Liver (tissue), 9 donors: ENCODE measurements around the gene OSBP2. TPM values are rescaled to one million over a fixed set of nuclear protein-coding genes. Genes with fewer than 3 reads are reported as not detected.
A peak's percentile ranks its signal among the peaks of the same experiment; 100 is the strongest.

Experiments used
- DNase-seq: peaks from one replicate; pipeline ENCODE4 v3.0.0-alpha.2; 2017; ENCODE audit warnings: low spot score
- H3K27ac ChIP-seq, 2 donors: one replicate each; pipeline ENCODE4 v1.7.0; 2013; ENCODE audit warnings: inconsistent platforms in 2 of 2, low read length in 2 of 2, control low read depth in 1 of 2, low read depth in 1 of 2, mild to moderate bottlenecking in 1 of 2
- H3K27me3 ChIP-seq, 4 donors: one replicate each; pipeline versions ENCODE4 v1.6.1 to v1.7.0; 2013; ENCODE audit warnings: low read length in 3 of 4, inconsistent platforms in 1 of 4, mild to moderate bottlenecking in 1 of 4, moderate library complexity in 1 of 4; ENCODE audit not compliant: control insufficient read depth in 4 of 4, insufficient read depth in 4 of 4
- H3K36me3 ChIP-seq, 4 donors: one replicate each; pipeline versions ENCODE4 v1.6.1 to v1.7.0; 2013; ENCODE audit warnings: low read length in 3 of 4, mild to moderate bottlenecking in 3 of 4, low read depth in 1 of 4, moderate library complexity in 1 of 4; ENCODE audit not compliant: control insufficient read depth in 4 of 4, insufficient read depth in 3 of 4
- H3K4me1 ChIP-seq, 4 donors: one replicate each; pipeline versions ENCODE4 v1.6.1 to v1.7.0; 2013; ENCODE audit warnings: low read length in 3 of 4, mild to moderate bottlenecking in 3 of 4, moderate library complexity in 1 of 4; ENCODE audit not compliant: control insufficient read depth in 4 of 4, insufficient read depth in 4 of 4
- H3K4me3 ChIP-seq, 3 donors: one replicate each; pipeline versions ENCODE4 v1.6.1 to v1.7.0; 2013; ENCODE audit warnings: low read length in 3 of 3, control low read depth in 1 of 3, low read depth in 1 of 3, mild to moderate bottlenecking in 1 of 3
- H3K9ac ChIP-seq, 2 donors: one replicate each; pipeline ENCODE4 v1.7.0; 2013; ENCODE audit warnings: low read length in 2 of 2, mild to moderate bottlenecking in 2 of 2, moderate library complexity in 2 of 2, control low read depth in 1 of 2, low read depth in 1 of 2
- H3K9me3 ChIP-seq, 4 donors: one replicate each; pipeline versions ENCODE4 v1.6.1 to v1.7.0; 2013; ENCODE audit warnings: low read length in 3 of 4; ENCODE audit not compliant: control insufficient read depth in 4 of 4
- EGR1 ChIP-seq, 2 donors: IDR thresholded peaks; 2 replicates each; pipeline ENCODE4 v1.6.1; 2016 to 2018; ENCODE audit warnings: antibody characterized with exemption in 2 of 2, low read depth in 2 of 2
- FOXA1 ChIP-seq: IDR thresholded peaks from 2 replicates; pipeline ENCODE4 v1.6.1; 2016; ENCODE audit warnings: antibody characterized with exemption
- HNF4A ChIP-seq, 2 donors: conservative IDR thresholded peaks; 2 replicates each; pipeline ENCODE4 v1.6.1; 2016; ENCODE audit warnings: antibody characterized with exemption in 2 of 2, mild to moderate bottlenecking in 2 of 2
- HNF4G ChIP-seq: IDR thresholded peaks from 2 replicates; pipeline ENCODE4 v1.6.1; 2016; ENCODE audit warnings: antibody characterized with exemption
- RXRA ChIP-seq, 2 donors: IDR thresholded peaks; 2 replicates each; pipeline ENCODE4 v1.6.1; 2017 to 2018; ENCODE audit warnings: antibody characterized with exemption in 2 of 2, mild to moderate bottlenecking in 1 of 2
- SP1 ChIP-seq: IDR thresholded peaks from 2 replicates; pipeline ENCODE4 v1.6.1; 2018; ENCODE audit warnings: antibody characterized with exemption, mild to moderate bottlenecking
- TAF1 ChIP-seq: conservative IDR thresholded peaks from 2 replicates; pipeline ENCODE4 v1.6.1; 2016; ENCODE audit warnings: antibody characterized with exemption, mild to moderate bottlenecking
- YY1 ChIP-seq: IDR thresholded peaks from 2 replicates; pipeline ENCODE4 v1.6.1; 2016; ENCODE audit warnings: antibody characterized with exemption, mild to moderate bottlenecking
- ZBTB33 ChIP-seq: IDR thresholded peaks from 2 replicates; pipeline ENCODE4 v1.6.1; 2016; ENCODE audit warnings: antibody characterized with exemption
- WGBS: extraction: QIAGEN DNeasy Blood & Tissue Kit; methylation state at CpG from one replicate; pipeline ENCODE4 v1.1.7; 2013; 5-methylcytosine and 5-hydroxymethylcytosine counted together
- polyA plus RNA-seq, 2 donors: library from polyadenylated mRNA; stranded (reverse) in 1 of 2; unstranded in 1 of 2; fragments of 200-250 nt in 1 of 2; fragments of >200 nt in 1 of 2; fragmentation: Nextera tagmentation in 1 of 2; extraction: Ambion mirVana in 1 of 2; gene quantifications; one replicate each; pipeline versions ENCODE4 v1.2.1 to v1.2.3, GENCODE V29; 2013 to 2015
- total RNA-seq, 2 donors: library from RNA; depleted of rRNA; stranded (reverse); fragments of >200 nt; gene quantifications; one replicate each; pipeline ENCODE4 v1.2.3, GENCODE V29; 2014
- TF ChIP-seq, protein P1 (sequence below): IDR thresholded peaks from 2 replicates; pipeline ENCODE4 v1.6.1; 2016; ENCODE audit warnings: antibody characterized with exemption, mild to moderate bottlenecking
- TF ChIP-seq, protein P2 (sequence below): fragments of 150-350 bp; IDR thresholded peaks from 2 replicates; pipeline ENCODE4 v1.5.1; 2017; ENCODE audit warnings: improper control_type of control experiment, low read depth, low read length; ENCODE audit not compliant: missing input control
- donor health status: healthy.
- donor health status: healthy.
- donor health status: healthy.
- donor health status: healthy.
- donor health status: healthy.

Gene OSBP2
- total and polyA plus RNA-seq, 4 donors: 0.43 to 192 (median 0.86) TPM

GRCh38 chr22:30867746-30868662, 173.3 kb downstream of the OSBP2 start:
- Histone ChIP-seq H3K36me3 (no peaks in the 10 kb centered on the region), H3K4me3 (no peak overlapping the region), H3K27ac (no peak overlapping the region), H3K27me3 (no peaks in the 10 kb centered on the region), H3K4me1 (no peaks in the 10 kb centered on the region), H3K9ac (no peak overlapping the region), H3K9me3 (no peaks in the 10 kb centered on the region)
- no peak for TF ChIP-seq YY1
- TF ChIP-seq ZBTB33: no peak
- no peak for TF ChIP-seq RXRA (IDR thresholded peaks at IDR 0.05)
- TF ChIP-seq FOXA1: no peak
- TF ChIP-seq EGR1 (IDR thresholded peaks at IDR 0.05; ENCODE audit: low read depth in 2 of 2): no peak
- TF ChIP-seq HNF4G: no peak
- TF ChIP-seq TAF1: no peak
- TF ChIP-seq HNF4A (conservative IDR thresholded peaks at IDR 0.05): no peak
- TF ChIP-seq, protein P1, sequence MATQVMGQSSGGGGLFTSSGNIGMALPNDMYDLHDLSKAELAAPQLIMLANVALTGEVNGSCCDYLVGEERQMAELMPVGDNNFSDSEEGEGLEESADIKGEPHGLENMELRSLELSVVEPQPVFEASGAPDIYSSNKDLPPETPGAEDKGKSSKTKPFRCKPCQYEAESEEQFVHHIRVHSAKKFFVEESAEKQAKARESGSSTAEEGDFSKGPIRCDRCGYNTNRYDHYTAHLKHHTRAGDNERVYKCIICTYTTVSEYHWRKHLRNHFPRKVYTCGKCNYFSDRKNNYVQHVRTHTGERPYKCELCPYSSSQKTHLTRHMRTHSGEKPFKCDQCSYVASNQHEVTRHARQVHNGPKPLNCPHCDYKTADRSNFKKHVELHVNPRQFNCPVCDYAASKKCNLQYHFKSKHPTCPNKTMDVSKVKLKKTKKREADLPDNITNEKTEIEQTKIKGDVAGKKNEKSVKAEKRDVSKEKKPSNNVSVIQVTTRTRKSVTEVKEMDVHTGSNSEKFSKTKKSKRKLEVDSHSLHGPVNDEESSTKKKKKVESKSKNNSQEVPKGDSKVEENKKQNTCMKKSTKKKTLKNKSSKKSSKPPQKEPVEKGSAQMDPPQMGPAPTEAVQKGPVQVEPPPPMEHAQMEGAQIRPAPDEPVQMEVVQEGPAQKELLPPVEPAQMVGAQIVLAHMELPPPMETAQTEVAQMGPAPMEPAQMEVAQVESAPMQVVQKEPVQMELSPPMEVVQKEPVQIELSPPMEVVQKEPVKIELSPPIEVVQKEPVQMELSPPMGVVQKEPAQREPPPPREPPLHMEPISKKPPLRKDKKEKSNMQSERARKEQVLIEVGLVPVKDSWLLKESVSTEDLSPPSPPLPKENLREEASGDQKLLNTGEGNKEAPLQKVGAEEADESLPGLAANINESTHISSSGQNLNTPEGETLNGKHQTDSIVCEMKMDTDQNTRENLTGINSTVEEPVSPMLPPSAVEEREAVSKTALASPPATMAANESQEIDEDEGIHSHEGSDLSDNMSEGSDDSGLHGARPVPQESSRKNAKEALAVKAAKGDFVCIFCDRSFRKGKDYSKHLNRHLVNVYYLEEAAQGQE: no peak
- no peak for TF ChIP-seq SP1
- 95% methylated on average over 19 of the region's 19 CpGs for WGBS
- peak; percentile 33 for DNase-seq

- Histone ChIP-seq H3K9me3 (no peaks in the 10 kb centered on the region), H3K9ac (no peak overlapping the region), H3K27me3 (no peaks in the 10 kb centered on the region), H3K36me3 (no peaks in the 10 kb centered on the region), H3K4me1 (no peaks in the 10 kb centered on the region), H3K4me3 (no peak overlapping the region), H3K27ac (no peak overlapping the region)
- WGBS: 85% methylated on average over 12 of the region's 12 CpGs
- DNase-seq: peak; percentile 36
- TF ChIP-seq, protein P2, sequence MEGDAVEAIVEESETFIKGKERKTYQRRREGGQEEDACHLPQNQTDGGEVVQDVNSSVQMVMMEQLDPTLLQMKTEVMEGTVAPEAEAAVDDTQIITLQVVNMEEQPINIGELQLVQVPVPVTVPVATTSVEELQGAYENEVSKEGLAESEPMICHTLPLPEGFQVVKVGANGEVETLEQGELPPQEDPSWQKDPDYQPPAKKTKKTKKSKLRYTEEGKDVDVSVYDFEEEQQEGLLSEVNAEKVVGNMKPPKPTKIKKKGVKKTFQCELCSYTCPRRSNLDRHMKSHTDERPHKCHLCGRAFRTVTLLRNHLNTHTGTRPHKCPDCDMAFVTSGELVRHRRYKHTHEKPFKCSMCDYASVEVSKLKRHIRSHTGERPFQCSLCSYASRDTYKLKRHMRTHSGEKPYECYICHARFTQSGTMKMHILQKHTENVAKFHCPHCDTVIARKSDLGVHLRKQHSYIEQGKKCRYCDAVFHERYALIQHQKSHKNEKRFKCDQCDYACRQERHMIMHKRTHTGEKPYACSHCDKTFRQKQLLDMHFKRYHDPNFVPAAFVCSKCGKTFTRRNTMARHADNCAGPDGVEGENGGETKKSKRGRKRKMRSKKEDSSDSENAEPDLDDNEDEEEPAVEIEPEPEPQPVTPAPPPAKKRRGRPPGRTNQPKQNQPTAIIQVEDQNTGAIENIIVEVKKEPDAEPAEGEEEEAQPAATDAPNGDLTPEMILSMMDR: no peak
These were observed 174.2 kb downstream of the OSBP2 start for GRCh38 chr22:30868663-30869385.
